ENCODE data around the gene AP3S2.
"Not testable (repeated sequence)": the region's sequence is repeated elsewhere in the genome, so short reads cannot be mapped to it uniquely, and the experiment has no call there.

Gene AP3S2

DNA sequence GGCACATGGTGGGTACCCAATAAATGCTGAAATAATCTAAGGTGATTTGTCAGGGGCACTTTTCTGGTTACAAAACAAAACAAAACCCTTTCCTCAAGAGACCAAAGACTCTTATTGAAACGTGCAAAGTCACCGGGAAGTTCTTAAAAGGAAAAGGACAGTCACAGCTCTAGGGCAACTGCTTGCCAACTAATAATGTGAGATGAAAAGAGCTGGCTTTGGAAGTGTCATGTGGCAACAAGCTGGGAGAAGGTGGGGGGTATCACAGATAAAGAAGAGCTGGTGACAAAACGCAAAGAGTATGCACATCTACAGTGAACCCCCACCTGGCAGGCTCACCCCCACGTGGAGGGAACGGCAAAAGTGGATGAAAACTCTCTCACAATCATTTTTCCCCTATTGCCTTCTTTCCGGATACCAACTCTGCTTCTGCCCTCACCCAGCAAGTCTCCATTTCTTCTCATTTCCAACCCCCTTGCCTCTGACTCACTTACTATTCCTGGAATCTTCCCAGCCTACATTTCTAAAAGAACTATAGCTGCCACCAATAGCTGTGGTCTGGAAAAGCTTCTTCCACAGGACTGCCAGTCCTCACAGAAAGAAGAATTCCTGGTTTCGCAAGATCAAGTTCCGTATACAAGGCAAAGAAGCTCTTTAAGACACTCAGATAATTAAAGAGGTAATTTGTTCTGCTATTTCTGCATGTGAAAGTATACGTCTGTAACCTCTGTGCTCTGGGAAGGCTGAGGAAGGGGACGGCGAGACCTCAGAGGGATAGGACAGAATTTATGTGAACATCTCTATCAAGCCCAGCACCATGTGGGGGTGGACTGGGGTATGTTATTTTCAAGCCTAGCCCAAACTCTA is 57.3 kb downstream of the AP3S2 start:
- no peak for DNase-seq (ENCODE audit: extremely low read depth in 1 of 2, low read depth in 1 of 2)

DNA sequence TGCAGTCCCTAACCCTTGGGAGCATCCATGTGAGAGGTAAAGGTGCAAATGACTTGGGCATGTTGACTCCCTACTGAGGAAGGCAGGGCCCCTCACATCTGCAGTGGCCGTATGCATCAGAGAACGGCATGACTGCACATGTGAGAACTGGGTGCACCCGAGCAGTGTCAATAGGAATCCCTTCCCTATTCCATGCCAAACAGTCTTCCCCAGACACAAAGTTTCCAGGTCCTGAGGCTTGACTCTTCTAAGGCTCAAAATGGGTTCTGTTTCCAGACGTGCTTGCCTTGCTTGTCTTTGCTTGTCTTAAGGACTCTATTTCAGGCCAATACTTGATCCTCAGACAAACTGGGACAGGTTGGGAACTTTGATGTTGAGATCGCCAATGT is 58.6 kb downstream of the AP3S2 start:
- no peak for DNase-seq (ENCODE audit: extremely low read depth in 1 of 2, low read depth in 1 of 2)

DNA sequence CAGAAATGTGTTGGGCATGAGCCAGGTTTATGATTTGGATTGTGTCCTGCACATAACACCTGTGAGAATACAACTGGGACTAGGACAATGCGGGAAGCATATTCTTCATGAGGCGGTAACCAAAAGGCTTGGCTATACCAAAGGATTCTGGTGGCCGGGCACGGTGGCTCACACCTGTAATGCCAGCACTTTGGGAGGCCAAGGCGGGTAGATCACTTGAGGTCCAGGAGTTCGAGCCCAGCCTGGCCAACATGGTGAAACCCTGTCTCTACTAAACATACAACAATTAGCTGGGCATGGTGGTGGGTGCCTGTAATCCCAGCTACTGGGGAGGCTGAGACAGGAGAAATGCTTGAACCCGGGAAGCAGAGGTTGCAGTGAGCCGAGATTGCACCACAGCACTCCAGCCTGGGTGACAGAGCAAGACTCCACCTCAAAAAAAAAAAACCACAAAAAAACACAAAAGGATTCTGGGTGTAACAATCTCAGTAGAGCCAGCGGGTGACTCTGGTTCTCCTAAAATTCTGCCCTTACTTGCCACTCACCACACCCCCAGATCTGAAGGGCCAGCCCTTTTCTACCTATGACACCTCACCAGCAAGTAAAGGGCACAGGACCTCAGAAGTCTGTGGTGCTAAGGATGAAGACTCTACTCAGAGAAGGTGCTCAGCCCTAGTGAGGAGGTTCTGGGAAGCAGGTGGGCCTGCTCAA is 59.2 kb downstream of the AP3S2 start:
- DNase-seq (ENCODE audit: extremely low read depth in 1 of 2, low read depth in 1 of 2) = not testable (repeated sequence)

DNA sequence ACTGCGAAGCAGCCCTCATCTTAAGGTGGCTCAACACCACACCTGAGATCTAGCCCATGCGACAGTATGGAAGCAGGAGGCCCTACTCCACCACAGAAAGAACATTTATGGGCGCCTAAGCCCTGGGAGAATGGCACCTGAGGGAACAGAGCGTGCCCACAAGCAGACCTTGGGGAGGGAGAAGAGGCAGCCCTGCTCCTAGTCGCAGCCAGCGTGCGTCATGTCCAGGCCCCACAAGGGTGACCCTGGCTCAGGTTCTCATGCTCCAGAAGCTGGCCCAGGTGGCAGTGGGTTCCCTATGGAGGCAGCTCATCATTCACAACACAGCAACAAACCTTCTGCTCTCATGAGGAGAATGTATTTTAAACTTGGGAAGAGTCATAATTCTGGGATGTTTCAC is 59.8 kb downstream of the AP3S2 start:
- DNase-seq (ENCODE audit: extremely low read depth in 1 of 2, low read depth in 1 of 2) = no peak

DNA sequence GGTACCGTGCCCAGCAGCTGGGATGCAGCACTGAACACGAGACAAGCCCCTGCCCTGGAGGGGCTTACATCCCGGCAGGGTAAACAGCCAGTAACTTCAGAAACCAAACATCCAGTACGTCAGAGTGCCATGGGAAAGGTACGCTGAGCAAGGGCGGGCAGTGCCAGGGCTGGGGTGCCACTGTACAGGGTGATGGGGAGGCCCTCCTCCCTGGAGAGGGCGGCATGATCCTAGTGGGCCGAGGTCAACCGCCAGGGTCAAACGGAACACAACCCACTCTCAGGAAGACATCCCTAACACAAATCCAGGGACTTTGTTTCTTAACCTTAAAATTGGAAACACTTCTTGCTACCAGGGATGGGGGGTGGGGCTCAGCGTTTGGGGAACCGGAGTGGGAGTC is 63.2 kb downstream of the AP3S2 start:
- DNase-seq (ENCODE audit: extremely low read depth in 1 of 2, low read depth in 1 of 2) = no peak

DNA sequence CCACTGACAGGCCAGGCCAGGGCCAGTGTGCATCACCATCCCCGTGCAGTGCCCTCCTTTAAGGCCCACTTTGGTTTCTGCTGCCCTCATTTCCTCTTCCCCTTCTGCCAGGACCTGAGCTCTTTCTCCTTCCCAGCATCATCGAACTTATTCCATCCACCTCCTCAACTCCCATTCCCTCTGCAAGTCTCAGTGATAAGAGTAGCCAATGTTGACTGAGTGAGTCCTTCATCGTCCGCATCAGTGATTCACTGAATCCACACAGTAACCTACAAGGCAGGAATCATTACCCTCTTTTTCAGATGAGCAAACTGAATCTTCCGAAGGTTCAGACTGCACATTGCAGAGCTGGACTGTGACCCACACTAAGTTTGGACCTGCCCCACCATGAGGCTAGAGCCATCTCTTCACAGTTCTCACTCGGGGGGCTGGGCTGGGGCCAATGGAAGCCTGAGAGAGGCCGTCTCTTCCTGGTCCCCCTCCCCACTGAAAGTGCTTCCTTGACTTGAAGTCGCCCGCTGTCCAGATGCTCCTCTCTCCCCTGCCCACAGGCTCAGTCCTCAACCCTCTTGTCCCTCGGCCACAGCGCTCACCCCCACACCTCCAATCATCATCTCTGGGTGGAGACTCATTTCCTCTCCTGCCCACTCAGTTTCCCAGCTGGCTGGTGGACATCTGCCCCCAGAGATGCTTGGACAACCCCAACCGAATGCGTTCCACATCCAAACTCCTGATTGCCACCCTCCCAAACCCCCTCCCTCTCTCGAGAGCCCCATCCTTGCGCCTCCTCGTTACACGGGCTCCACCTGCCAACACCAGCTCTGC is 64.0 kb downstream of the AP3S2 start:
- DNase-seq (ENCODE audit: extremely low read depth in 1 of 2, low read depth in 1 of 2) = no peak

DNA sequence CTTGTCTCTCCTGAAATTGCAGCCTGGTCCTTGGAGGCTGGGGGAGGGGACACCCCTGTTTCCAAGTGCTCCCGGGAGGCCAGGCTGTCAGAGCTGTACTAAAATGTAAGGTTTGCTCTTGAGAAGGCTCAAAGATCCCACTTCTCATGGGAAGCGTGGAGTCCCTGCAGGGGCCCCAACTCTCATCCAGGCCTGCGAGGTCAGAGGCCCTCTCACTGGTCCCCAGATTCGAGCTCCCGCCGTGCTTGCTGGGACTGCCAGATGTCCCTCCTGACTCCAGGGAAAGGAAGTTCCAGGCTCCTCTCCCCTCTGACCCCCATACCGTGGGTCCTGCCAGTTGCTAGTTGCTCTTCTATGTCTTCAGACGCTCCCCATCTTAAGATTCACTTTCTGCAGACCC is 64.6 kb downstream of the AP3S2 start:
- no peak for DNase-seq (ENCODE audit: extremely low read depth in 1 of 2, low read depth in 1 of 2)

DNA sequence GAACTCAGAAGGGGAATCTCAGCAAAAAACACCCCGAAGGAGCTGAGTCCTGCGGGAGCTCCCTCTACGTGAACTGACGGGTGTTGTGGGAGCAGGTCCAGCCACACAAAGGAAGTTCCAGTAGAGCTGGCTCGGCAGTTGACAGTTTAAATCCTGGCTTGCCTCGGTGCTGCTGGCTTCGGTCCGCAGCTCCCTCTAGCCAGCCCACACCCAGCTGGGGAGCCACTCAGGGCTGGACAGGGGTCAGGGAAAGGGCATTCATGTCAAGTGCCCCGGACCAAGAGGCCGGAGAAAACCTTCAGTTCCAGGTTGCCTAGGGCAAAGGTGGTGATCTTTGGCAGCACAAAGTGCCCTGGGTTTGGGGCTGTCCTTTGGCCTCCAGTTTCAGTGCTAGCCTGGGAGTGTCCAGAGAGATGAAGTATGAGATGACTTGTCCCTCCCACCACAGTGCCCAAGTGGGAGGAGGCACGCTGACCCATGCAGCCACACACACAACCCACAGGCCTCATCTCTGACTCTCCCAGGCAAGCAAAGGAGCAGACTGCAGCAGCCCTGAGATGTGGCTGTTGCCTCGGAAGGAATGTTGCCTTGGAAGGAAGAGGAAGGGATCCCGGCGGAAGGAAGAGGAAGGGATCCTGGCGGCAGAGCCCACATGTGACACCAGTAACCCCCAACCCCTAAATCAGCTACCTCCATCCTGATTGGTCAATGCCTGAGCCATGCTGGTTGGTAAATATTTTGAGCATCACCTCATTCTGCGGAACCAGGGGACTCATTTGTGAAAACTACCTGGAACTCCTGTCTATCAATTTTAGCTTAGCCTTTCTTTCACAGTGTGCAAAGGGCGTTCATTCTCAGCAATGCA is 65.3 kb downstream of the AP3S2 start:
- no peak for DNase-seq (ENCODE audit: extremely low read depth in 1 of 2, low read depth in 1 of 2)

DNA sequence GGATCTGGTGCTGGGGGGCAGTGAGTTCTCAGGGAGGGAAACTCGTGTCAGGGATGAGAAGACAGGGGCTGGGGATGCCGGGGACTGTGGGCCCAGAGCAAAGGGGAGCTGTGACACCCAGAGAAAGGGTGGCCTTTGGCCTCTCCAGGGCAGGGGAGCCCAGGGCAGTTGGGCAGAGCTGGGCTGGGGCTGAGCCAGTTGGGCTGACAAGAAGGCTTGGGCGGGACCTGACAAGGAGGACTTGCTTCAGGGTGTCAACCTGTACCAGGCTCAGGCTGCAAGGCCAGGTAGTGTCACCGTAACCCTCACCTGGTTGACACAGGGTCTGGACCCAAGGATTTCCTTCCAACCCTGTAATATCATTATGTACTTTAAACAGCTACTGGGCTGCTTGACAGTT is 66.0 kb downstream of the AP3S2 start:
- no peak for DNase-seq (ENCODE audit: extremely low read depth in 1 of 2, low read depth in 1 of 2)

DNA sequence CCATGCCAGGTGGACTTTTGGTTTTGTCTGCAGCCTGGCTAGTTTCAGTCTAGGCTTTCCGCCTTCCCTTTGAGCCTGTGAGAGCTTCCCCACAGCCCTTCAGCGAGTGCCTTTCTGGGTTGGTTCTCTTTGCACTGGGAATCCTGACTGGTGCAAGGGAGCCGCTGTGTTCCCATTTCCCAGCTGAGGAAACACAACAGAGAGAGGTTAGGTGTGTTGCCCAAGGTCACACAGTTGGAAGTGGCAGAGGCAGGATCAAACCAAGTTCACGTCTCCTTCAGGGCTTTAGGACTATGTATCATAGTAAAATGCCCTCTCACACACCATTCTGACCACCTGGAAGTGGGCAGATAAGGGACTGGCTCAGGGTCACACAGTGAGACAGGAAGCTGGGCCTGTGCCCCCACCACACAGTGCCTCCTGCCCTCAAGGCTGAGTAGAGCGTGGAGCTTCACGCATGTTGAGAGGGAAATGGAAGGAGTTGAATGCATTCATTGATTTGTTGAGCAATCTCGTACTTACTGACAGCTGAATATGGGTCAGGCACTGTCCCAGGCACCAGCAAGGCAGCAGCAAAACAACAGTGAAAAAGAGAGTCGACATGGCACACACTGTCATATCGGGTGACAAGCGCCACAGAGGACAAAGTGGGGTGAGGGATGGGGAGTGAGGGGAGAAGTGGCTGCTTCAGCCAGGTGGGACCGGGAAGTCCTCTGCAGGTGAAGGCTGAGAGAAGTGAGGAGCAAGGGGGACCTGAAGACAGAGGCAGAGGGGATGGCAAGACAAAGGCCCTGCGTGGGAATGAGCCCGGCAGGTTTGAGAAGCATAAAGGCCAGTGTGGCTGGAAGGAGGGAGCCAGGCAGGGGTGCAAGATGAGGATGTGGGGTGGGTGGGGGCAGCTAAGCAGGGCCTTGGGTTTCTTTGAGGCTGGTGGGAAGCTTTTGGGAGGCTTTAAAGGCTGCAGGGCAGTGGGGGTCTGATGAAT is 66.8 kb downstream of the AP3S2 start:
- DNase-seq (ENCODE audit: extremely low read depth in 1 of 2, low read depth in 1 of 2) = no peak

DNA sequence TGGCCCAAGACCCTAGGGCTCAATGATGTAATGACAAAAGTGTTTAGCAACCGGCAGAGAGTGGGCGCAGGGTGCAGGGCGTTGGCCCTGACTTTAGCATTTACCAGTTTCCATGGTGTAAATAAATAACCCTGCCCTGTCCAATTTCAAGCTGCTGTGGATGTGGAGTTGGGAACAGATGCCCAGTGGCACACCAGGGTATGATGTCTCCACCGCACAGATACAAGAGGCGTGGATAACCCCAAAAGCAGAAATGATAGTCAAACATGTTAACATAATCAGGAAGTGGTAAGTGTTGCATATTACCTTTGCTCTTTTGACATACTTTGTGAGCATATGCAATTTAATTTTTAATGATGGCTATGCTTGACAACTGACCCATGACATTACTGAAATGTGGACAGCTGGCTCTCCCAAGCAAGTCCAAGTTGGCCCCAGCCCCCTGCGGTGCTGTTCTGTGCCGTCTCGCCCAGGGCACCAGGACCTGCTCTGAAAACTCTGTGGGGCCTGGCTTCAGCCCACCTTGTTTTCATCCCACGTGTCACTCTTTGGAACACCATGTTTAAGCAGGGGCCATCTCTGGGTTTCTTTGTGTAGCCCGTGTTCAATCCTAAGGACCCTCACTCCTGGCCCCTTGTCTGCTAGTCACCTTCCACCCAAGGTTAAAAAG is 68.4 kb downstream of the AP3S2 start:
- DNase-seq (ENCODE audit: extremely low read depth in 1 of 2, low read depth in 1 of 2) = no peak

DNA sequence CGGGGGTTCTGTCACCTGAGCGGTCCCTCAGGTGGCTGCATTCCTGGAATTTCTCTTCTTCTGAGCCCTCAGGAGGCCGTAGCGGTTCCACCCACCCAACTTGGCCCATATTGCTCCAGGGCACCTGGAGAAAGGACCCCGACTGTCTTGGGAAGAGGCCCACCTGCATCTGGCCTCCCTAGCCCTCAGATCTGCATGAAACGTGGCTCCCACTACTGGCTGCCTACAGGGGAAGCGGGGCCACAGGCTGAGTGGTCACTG is 69.3 kb downstream of the AP3S2 start:
- DNase-seq (ENCODE audit: extremely low read depth in 1 of 2, low read depth in 1 of 2) = no peak

DNA sequence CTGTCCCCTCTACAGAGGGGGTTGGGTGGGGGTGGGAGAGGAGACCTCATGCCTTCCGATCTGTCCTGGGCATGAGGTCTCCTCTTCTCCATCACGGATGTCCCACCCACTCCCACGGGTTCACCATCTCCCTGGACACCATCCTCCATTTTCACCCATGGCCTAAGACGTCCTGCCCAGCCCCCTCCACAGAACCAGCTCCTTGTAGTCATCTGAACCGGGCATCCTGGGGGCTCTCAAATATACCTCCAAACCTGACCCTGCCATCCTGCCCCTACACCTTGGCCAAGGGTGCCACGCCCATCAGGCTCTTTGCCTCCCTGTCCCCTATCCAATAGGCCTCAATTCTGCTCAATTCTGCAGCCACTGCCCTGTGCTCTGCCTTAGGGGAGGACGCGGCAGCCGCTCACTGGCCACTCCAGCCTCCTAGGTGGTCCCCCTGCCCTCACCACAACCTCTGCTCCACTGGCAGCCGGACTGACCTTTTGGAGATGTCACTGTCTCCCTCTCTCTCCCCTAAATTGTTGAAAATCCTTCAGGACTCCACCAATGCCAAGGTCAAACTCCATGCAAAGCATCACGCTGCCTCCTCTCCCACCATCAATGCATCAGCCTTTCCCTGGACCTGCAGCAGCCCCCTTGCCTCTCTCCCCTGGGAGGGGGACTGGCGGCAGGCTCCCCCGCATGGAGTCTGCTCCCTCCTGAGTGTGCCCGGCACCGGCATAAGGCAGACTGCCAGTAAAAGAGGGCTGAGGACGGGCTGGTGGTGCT is 69.8 kb downstream of the AP3S2 start:
- no peak for DNase-seq (ENCODE audit: extremely low read depth in 1 of 2, low read depth in 1 of 2)

DNA sequence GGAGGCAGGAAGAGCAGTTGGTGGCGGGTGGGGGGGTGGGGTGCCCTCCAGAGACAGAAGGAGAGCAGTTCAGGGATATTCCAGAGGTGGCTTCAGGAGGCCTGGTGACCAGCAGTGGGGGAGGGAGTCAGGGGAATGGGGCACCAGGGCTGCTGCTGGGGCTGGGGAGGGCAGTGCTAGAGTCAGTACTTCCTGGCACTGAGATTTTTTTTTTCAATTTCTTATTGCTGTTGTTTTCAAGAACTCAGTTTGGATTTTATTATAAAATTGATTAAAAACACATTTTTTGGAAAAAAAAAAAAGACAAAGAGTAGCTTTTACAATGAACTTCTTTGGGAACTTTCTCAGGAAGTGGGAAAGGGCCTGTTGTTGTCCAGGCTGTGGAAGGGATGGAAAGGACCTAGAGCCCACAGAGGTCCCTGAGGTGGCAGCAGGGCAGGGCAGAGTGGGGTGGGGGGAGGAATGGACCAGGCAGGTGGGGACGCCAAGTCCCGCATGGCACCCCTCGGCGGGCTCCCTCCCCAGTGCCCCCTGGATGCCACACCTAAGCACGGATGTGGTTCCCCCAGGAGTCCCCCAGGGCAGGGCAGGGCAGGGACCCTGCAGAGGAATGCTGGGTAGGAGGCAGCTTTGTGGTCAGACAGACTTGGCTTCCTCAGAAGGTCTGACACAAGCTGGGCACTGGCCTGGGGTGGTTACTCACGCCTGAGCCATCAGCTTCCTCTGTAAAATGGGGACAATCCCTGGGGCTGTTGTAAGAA is 70.7 kb downstream of the AP3S2 start:
- DNase-seq (ENCODE audit: extremely low read depth in 1 of 2, low read depth in 1 of 2) = no peak

DNA sequence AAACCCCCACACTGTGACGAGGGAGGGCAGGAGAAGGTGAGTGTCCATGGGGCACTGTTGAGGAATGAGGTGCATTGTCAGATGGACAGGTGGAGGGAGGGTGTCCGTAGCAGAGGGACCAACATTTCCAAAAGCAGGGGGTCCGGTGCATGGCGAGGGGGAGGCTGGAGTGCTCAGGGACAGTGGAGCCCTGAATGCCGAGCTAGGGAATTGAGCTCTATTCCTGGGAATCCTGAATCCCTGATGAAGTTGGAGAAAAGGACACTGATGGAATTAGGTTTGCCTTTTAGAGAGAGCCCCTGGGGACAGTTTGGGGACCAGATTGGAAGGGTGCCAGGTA is 71.2 kb downstream of the AP3S2 start:
- DNase-seq (ENCODE audit: extremely low read depth in 1 of 2, low read depth in 1 of 2) = no peak

DNA sequence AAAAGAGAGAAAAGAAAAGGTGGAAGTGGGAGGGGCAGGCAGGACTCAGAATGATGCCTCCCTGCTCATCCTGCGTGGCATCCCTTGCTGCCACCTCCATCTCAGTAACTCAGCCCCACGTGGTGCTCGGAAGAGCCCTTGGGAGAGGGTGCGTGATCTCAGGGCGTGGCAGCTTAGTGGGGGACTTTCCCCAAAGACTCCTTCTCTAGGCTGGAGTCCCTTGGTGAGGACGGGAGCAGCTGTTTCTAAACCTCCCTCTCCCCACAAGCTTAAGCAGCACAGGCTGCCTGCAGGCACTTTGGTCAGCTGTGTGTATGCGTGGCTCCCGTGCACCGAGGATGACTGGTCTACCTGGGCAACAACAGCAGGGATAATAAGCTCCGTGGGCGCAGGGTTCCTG is 71.8 kb downstream of the AP3S2 start:
- DNase-seq (ENCODE audit: extremely low read depth in 1 of 2, low read depth in 1 of 2) = no peak

DNA sequence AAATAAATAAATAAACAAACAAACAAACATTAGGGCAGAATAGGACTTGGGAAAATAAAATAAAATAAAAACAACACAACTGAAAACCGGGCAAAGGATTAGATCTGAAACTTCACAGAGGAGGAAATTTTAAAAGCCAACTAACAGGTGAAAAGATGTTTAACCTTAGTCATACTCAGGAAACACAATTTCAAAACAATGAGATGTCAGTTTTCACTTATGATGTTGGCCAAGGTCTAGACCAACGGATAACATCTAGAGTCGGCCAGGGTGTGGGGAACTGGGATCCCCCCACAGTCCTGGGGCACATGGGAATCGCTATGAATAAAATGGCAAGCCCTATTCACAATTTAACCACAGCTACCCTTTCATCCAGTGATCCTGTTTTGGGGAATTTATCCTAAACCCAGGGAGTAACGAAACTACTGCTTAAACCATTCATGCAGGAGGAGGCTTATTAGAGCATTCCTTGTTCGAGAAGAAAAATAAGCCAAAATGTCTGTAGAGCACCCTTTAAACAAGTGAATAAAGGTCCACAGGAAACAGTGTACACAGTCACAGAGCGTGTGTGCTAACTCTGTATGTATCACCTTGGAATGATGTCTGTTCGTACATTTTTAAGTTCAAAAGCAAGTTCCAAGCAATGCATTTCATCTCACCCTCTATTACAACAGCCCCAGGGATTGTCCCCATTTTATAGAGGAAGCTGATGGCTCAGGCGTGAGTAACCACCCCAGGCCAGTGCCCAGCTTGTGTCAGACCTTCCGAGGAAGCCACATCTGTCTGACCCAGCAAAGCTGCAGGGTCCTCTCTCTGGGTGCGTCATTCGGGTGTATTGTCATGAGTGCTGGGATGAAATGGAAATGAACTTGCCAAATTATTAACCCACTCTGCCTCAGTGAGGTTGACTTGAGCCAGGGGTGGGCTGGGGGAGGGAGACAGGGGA is 72.9 kb downstream of the AP3S2 start:
- no peak for DNase-seq (ENCODE audit: extremely low read depth in 1 of 2, low read depth in 1 of 2)

Data from activated CD8-positive, alpha-beta memory T cell treated with anti-CD3 and anti-CD28 coated beads for 1 hour (primary cell).